Mucosa of gallbladder (tissue), 1 donor: ENCODE data around the gene BLTP1. TPM values are rescaled to one million over a fixed set of nuclear protein-coding genes. Genes with fewer than 3 reads are reported as not detected.

ENCODE experiments used
- DNase-seq: peaks from one replicate; pipeline ENCODE4 v3.0.0-alpha.2; 2020; ENCODE audit warnings: low spot score
- total RNA-seq: library from RNA; stranded (reverse); gene quantifications from one replicate; pipeline ENCODE4 v1.2.1, GENCODE V29; 2021
- donor health status: DM: no; HTN: no; CAD: no.

BLTP1 gene
- total RNA-seq, 1 donor from 2014 or later, result 71.4 TPM

- no peak for DNase-seq
Observed at GRCh38 chr4:122167369-122167768, 15.2 kb downstream of the BLTP1 start.

DNA sequence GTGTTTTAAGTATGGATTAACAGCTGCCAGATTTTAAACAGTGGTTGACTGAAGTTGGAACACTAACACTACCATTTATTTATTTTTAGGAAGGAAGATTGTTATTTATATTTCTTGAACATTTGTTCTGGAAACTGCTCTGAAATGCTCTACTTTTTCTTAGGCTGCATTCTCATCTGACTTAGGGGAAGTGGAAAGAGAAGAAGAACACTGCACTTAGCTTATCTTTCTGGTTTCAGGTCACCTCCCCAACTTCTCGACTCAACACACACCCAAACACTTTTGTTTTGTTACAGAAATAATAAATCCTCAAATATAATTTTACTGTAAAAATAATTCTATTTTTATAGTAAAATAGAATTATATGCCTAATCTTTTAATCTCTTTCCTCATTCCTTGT is 18.6 kb downstream of the BLTP1 start:
- no peak for DNase-seq

DNA sequence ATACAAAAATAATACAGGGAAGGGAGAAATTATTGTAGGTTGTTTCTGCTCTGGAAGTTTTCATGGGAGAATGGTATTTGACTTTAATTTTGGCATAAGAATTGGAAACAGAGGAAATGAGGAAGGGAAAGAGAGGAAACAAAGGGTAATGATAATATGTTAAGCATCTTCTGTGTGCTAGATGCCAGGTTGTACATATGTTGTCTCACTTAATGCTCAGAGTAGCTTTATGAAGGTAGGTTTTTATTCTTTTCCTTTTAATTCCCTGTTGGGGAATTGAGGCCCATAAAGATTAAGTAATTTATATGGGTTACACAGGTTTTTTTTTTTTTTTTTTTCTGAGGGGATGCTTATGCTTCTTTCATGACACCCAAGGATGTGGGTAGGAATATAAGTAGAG is 19.2 kb downstream of the BLTP1 start:
- no peak for DNase-seq

DNA sequence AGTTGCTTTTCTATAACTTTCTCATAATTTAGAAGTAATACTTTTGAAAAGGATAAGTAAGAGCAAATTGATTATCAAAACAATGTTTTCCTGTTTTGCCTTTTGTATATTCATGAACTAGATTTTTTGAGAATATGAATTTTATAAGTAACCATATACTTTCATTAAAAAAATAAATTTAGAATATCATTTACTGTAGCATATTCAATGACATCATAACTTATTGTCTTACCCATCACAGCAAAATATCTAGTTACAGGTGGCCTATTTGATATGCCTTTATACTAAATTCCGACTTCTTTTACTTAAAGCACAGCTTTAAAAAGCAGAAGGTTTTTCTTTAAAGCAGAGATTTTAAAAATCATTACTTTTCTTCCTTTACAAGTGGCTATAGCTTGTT is 20.1 kb downstream of the BLTP1 start:
- no peak for DNase-seq

DNA sequence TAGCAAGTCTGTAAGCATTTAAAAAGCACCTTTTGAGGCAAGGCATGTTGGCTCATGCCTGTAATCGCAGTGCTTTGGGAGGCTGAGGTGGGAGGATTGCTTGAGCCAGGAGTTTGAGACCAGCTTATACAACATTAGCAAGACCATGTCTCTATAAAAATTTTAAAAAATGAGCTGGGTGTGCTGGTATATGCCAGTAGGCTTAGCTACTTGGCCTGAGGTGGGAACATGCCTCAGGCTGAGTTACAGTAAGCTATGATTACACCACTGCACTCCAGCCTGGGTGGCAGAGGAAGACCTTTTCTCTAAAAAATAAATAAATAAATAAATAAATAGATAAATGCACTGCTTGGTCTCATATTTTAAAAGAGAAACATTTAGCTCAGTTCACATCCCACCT is 26.8 kb downstream of the BLTP1 start:
- no peak for DNase-seq

GRCh38 chr4:122195718-122196117 is 43.6 kb downstream of the BLTP1 start:
- DNase-seq, result no peak

Other genes starting within 250 kb of the BLTP1 start
- 14.1 TPM for gene TRPC3, start 200.3 kb upstream of the BLTP1 start, total RNA-seq
- not detected for gene ADAD1, start 226.7 kb downstream of the BLTP1 start, total RNA-seq